HAP-1 (cell line): ENCODE results near the gene CRHBP.

ENCODE experiments used
- DNase-seq, 2 experiments: peaks; one replicate each; pipeline ENCODE4 v3.0.0-alpha.2; 2016 to 2020; ENCODE audit warnings: low spot score in 2 of 2
- H3K27me3 ChIP-seq: fragments of 250-450 bp; sonication (Bioruptor Pico); 2 replicates; pipeline ENCODE4 v1.5.1; 2020; ENCODE audit warnings: low read depth, mild to moderate bottlenecking, moderate library complexity
- H3K36me3 ChIP-seq: fragments of 250-450 bp; sonication (Bioruptor Pico); replicated peaks from 2 replicates; pipeline ENCODE4 v1.5.1; 2020; ENCODE audit warnings: mild to moderate bottlenecking
- H3K4me1 ChIP-seq: fragments of 250-450 bp; sonication (Bioruptor Pico); 2 replicates; pipeline ENCODE4 v1.5.1; 2020; ENCODE audit warnings: mild to moderate bottlenecking
- H3K4me3 ChIP-seq: fragments of 250-450 bp; sonication (Bioruptor Pico); 2 replicates; pipeline ENCODE4 v1.5.1; 2020; ENCODE audit warnings: mild to moderate bottlenecking, moderate library complexity
- H3K9me3 ChIP-seq: fragments of 250-450 bp; sonication (Bioruptor Pico); 2 replicates; pipeline ENCODE4 v1.5.1; 2020; ENCODE audit warnings: mild to moderate bottlenecking, moderate library complexity
- in situ Hi-C: fragments of 300-500 bp; cut with MboI; formaldehyde crosslinking; loops from 3 replicates; pipeline ENCODE4 v1.14.3; 2020; ENCODE audit warnings: low sequenced_read_pairs, inconsistent platforms, mixed read lengths

CRHBP gene

GRCh38 chr5:77012601-77013000 is 59.8 kb downstream of the CRHBP start:
- no peak overlapping the region for H3K4me3 ChIP-seq
- H3K27me3 ChIP-seq: peaks cover 8% of the 10 kb centered on the region
- no peaks in the 10 kb centered on the region for H3K36me3 ChIP-seq
- no peak for DNase-seq
- in situ Hi-C loops: no loop called here
- H3K4me1 ChIP-seq: no peaks in the 10 kb centered on the region
- H3K9me3 ChIP-seq: no peaks in the 10 kb centered on the region

- DNase-seq: peak in 1 of 2 experiments; percentile 28
- no peaks in the 10 kb centered on the region for H3K4me1 ChIP-seq
- no peak overlapping the region for H3K4me3 ChIP-seq
- no peaks in the 10 kb centered on the region for H3K9me3 ChIP-seq
- H3K36me3 ChIP-seq: no peaks in the 10 kb centered on the region
- peaks cover 11% of the 10 kb centered on the region for H3K27me3 ChIP-seq
- in situ Hi-C loops: no loop called here
Observed at GRCh38 chr5:77015938-77016569, 63.2 kb downstream of the CRHBP start.

GRCh38 chr5:77016962-77017361 is 64.1 kb downstream of the CRHBP start:
- Histone ChIP-seq H3K9me3 (no peaks in the 10 kb centered on the region), H3K4me1 (no peaks in the 10 kb centered on the region), H3K36me3 (no peaks in the 10 kb centered on the region), H3K27me3 (peaks cover 11% of the 10 kb centered on the region), H3K4me3 (no peak overlapping the region)
- in situ Hi-C loops: no loop called here
- no peak for DNase-seq

- no peaks in the 10 kb centered on the region for H3K4me1 ChIP-seq
- H3K9me3 ChIP-seq: no peaks in the 10 kb centered on the region; the same call in 1 of the 2 replicates
- H3K27me3 ChIP-seq: peaks cover 11% of the 10 kb centered on the region
- no peak for DNase-seq
- no peaks in the 10 kb centered on the region for H3K36me3 ChIP-seq
- in situ Hi-C loops: no loop called here
- no peak overlapping the region for H3K4me3 ChIP-seq
Observed at GRCh38 chr5:77017668-77018067, 64.8 kb downstream of the CRHBP start.
